Vagina (tissue), 2 donors: ENCODE data around the gene FBXO39.

Experiments
- POLR2A ChIP-seq, 2 donors: fragments of 450-650 bp; IDR thresholded peaks; one replicate each; pipeline ENCODE4 v1.6.1; 2017; ENCODE audit warnings: antibody characterized with exemption in 2 of 2, mild to moderate bottlenecking in 2 of 2, moderate library complexity in 2 of 2
- TF ChIP-seq, protein P1 (sequence below), 3 experiments: fragments of 450-650 bp in 2 of 3; fragments of 200-600 bp in 1 of 3; sonication (generic) in 1 of 3; IDR thresholded peaks; one replicate each; pipeline ENCODE4 v1.5.1; 2017 to 2019; ENCODE audit warnings: antibody characterized with exemption in 3 of 3, mild to moderate bottlenecking in 2 of 3, moderate library complexity in 2 of 3

DNA sequence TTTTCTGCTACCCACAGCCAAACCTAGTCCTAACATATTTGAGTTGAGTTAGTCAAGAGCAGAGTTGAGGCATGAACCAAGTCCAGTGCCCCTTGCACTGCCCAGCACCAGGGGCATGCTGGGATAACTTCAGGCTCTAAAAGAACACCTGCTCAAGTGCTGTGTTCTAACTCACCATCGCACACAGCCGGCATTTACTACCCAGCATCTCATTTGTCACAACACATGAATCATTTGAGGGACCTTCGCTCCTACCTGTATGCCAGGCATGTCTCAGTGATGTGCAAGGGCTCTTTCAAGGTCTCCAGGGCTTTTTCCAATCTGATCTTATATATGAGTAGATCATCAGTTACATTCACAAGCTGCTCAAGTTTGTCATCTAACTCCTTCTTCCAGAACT, 42.9 kb downstream of the FBXO39 start:
- TF ChIP-seq, protein P1, sequence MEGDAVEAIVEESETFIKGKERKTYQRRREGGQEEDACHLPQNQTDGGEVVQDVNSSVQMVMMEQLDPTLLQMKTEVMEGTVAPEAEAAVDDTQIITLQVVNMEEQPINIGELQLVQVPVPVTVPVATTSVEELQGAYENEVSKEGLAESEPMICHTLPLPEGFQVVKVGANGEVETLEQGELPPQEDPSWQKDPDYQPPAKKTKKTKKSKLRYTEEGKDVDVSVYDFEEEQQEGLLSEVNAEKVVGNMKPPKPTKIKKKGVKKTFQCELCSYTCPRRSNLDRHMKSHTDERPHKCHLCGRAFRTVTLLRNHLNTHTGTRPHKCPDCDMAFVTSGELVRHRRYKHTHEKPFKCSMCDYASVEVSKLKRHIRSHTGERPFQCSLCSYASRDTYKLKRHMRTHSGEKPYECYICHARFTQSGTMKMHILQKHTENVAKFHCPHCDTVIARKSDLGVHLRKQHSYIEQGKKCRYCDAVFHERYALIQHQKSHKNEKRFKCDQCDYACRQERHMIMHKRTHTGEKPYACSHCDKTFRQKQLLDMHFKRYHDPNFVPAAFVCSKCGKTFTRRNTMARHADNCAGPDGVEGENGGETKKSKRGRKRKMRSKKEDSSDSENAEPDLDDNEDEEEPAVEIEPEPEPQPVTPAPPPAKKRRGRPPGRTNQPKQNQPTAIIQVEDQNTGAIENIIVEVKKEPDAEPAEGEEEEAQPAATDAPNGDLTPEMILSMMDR (IDR thresholded peaks at IDR 0.05): no peak
- TF ChIP-seq POLR2A (IDR thresholded peaks at IDR 0.05): no peak
